Activated B cell treated with CpG ODN at 0.5 μM for 24 hours (primary cell): Measurements from ENCODE around the gene CNPY2. TPM values are rescaled to one million over a fixed set of nuclear protein-coding genes. Genes with fewer than 3 reads are reported as not detected.

Experiments used
- ATAC-seq: fragments of 200-7000 bp; cut with Tn5 transposase; one replicate; pipeline ENCODE4 v1.10.0; 2021; ENCODE audit warnings: low read depth, mild to moderate bottlenecking, moderate library complexity
- CTCF ChIA-PET: fragments of 350-600 bp; sonication (Branson Sonifier 250); formaldehyde crosslinking; loops from one replicate; lab custom pipeline; 2021; ENCODE audit warnings: antibody characterized with exemption; lab: Charles Lee
- POLR2A ChIA-PET: fragments of 350-600 bp; sonication (Branson Sonifier 250); formaldehyde crosslinking; loops from one replicate; lab custom pipeline; 2021; ENCODE audit warnings: antibody characterized with exemption; lab: Charles Lee
- DNase-seq: peaks from one replicate; pipeline ENCODE4 v3.0.0; 2022
- H3K27ac Mint-ChIP-seq: one replicate; pipeline ENCODE4 v1.8.0; 2020; ENCODE audit warnings: mixed read lengths
- H3K27me3 Mint-ChIP-seq: one replicate; pipeline ENCODE4 v1.8.0; 2021; ENCODE audit warnings: mixed read lengths
- H3K36me3 Mint-ChIP-seq: one replicate; pipeline ENCODE4 v1.8.0; 2021; ENCODE audit warnings: low read depth, mixed read lengths
- H3K4me1 Mint-ChIP-seq: one replicate; pipeline ENCODE4 v1.8.0; 2021; ENCODE audit warnings: mixed read lengths
- H3K4me3 Mint-ChIP-seq: one replicate; pipeline ENCODE4 v1.8.0; 2020; ENCODE audit warnings: mild to moderate bottlenecking, mixed read lengths
- H3K9me3 Mint-ChIP-seq: one replicate; pipeline ENCODE4 v1.8.0; 2020; ENCODE audit warnings: mixed read lengths
- CTCF ChIP-seq: fragments of 200-600 bp; IDR thresholded peaks from one replicate; pipeline ENCODE4 v1.8.0; 2022; ENCODE audit warnings: antibody characterized with exemption, mild to moderate bottlenecking
- intact Hi-C: fragments of 100-400 bp; cut with micrococcal nuclease; formaldehyde crosslinking; loops from one replicate; pipeline ENCODE4 v1.15.1; 2024
- total RNA-seq: library from RNA; stranded (reverse); gene quantifications from 2 replicates; pipeline ENCODE4 v1.2.3, GENCODE V29; 2022

The CNPY2 gene
- total RNA-seq, 1 donor from 2014 or later = 98.8 TPM

- Mint-ChIP-seq H3K4me1 (peaks cover 23% of the 10 kb centered on the region), H3K27me3 (no peaks in the 10 kb centered on the region), H3K36me3 (peaks cover 2% of the 10 kb centered on the region), H3K4me3 (no peak overlapping the region), H3K9me3 (no peaks in the 10 kb centered on the region), H3K27ac (no peak overlapping the region)
- no peak for TF ChIP-seq CTCF
- intact Hi-C loops = no loop called here
- ChIA-PET CTCF (no interaction called here), POLR2A (no interaction called here)
- DNase-seq (no peak), ATAC-seq (no peak)
Measured at GRCh38 chr12:56261503-56262232, 54.1 kb downstream of the CNPY2 start.

- intact Hi-C loops = no loop called here
- H3K27ac Mint-ChIP-seq = no peak overlapping the region
Measured at GRCh38 chr12:56260921-56261320, 54.9 kb downstream of the CNPY2 start.

GRCh38 chr12:56260380-56260779 lies 55.4 kb downstream of the CNPY2 start:
- H3K27me3 Mint-ChIP-seq = no peaks in the 10 kb centered on the region
- H3K9me3 Mint-ChIP-seq = no peaks in the 10 kb centered on the region
- ChIA-PET CTCF (interaction anchor here (1.0 kb wide), 1 partner anchor 71 kb away, joined by 3 read pairs; the partner anchor contains the start of gene SMARCC2), POLR2A (no interaction called here)
- peaks cover 9% of the 10 kb centered on the region for H3K36me3 Mint-ChIP-seq
- DNase-seq (no peak), ATAC-seq (no peak)
- no peak for TF ChIP-seq CTCF
- no peak overlapping the region for H3K4me3 Mint-ChIP-seq
- intact Hi-C loops = no loop called here
- H3K27ac Mint-ChIP-seq = no peak overlapping the region
- H3K4me1 Mint-ChIP-seq = peaks cover 21% of the 10 kb centered on the region

More at GRCh38 chr12:56260921-56261320, 54.9 kb downstream of the CNPY2 start:
- Mint-ChIP-seq H3K4me1 (peaks cover 23% of the 10 kb centered on the region), H3K27me3 (no peaks in the 10 kb centered on the region), H3K36me3 (peaks cover 5% of the 10 kb centered on the region), H3K4me3 (no peak overlapping the region), H3K9me3 (no peaks in the 10 kb centered on the region)
- DNase-seq (no peak), ATAC-seq (no peak)
- ChIA-PET CTCF (interaction anchor here (1.0 kb wide), 1 partner anchor 71 kb away, joined by 3 read pairs; the partner anchor contains the start of gene SMARCC2), POLR2A (no interaction called here)
- TF ChIP-seq CTCF = no peak

Other genes with a start within 250 kb of the CNPY2 start
- not detected in 2 replicates for gene ERBB3, start 235.8 kb downstream of the CNPY2 start, total RNA-seq
- 137 and 155 TPM in 2 replicates for gene PA2G4, start 211.4 kb downstream of the CNPY2 start, total RNA-seq
- 5,829 and 6,631 TPM in 2 replicates for gene RPL41, start 199.4 kb downstream of the CNPY2 start, total RNA-seq
- 15.4 and 17.1 TPM in 2 replicates for gene ZC3H10, start 197.7 kb downstream of the CNPY2 start, total RNA-seq
- gene ESYT1, start 187.7 kb downstream of the CNPY2 start, total RNA-seq = 120 and 137 TPM in 2 replicates
- gene MYL6B, start 163.4 kb downstream of the CNPY2 start, total RNA-seq = 25.2 and 36.2 TPM in 2 replicates
- 921 and 1,059 TPM in 2 replicates for gene MYL6, start 157.6 kb downstream of the CNPY2 start, total RNA-seq
- gene SMARCC2, start 126.5 kb downstream of the CNPY2 start, total RNA-seq = 109 and 136 TPM in 2 replicates
- 75.8 and 86.0 TPM in 2 replicates for gene RNF41, start 94.1 kb downstream of the CNPY2 start, total RNA-seq
- 27.7 and 31.4 TPM in 2 replicates for gene NABP2, start 91.6 kb downstream of the CNPY2 start, total RNA-seq
- 0.37 and 1.00 TPM in 2 replicates for gene SLC39A5, start 85.9 kb downstream of the CNPY2 start, total RNA-seq
- gene ANKRD52, start 57.6 kb downstream of the CNPY2 start, total RNA-seq = 44.1 and 44.8 TPM in 2 replicates
- gene COQ10A, start 49.0 kb downstream of the CNPY2 start, total RNA-seq = 30.2 and 35.6 TPM in 2 replicates
- gene CS, start 15.7 kb downstream of the CNPY2 start, total RNA-seq = 229 and 233 TPM in 2 replicates
- gene PAN2, start 18.0 kb upstream of the CNPY2 start, total RNA-seq = 86.3 and 98.9 TPM in 2 replicates
- 5.6 and 7.2 TPM in 2 replicates for gene IL23A, start 22.9 kb upstream of the CNPY2 start, total RNA-seq
- gene STAT2, start 44.1 kb upstream of the CNPY2 start, total RNA-seq = 159 and 177 TPM in 2 replicates
- not detected in 2 replicates for gene APOF, start 46.9 kb upstream of the CNPY2 start, total RNA-seq
- gene TIMELESS, start 133.4 kb upstream of the CNPY2 start, total RNA-seq = 31.8 and 35.0 TPM in 2 replicates
- gene MIP, start 138.7 kb upstream of the CNPY2 start, total RNA-seq = not detected in 2 replicates
- 5.8 and 7.5 TPM in 2 replicates for gene SPRYD4, start 152.6 kb upstream of the CNPY2 start, total RNA-seq
- 2.6 and 3.5 TPM in 2 replicates for gene GLS2, start 172.2 kb upstream of the CNPY2 start, total RNA-seq
- 2.7 and 3.4 TPM in 2 replicates for gene RBMS2, start 205.8 kb upstream of the CNPY2 start, total RNA-seq